Measurements from ENCODE around the gene DGCR2. TPM values are rescaled to one million over a fixed set of nuclear protein-coding genes. Genes with fewer than 3 reads are reported as not detected.

The DGCR2 gene
- total and polyA plus RNA-seq, 4 experiments from 2014 or later = 33.1 to 66.7 (median 56.6) TPM

DNA sequence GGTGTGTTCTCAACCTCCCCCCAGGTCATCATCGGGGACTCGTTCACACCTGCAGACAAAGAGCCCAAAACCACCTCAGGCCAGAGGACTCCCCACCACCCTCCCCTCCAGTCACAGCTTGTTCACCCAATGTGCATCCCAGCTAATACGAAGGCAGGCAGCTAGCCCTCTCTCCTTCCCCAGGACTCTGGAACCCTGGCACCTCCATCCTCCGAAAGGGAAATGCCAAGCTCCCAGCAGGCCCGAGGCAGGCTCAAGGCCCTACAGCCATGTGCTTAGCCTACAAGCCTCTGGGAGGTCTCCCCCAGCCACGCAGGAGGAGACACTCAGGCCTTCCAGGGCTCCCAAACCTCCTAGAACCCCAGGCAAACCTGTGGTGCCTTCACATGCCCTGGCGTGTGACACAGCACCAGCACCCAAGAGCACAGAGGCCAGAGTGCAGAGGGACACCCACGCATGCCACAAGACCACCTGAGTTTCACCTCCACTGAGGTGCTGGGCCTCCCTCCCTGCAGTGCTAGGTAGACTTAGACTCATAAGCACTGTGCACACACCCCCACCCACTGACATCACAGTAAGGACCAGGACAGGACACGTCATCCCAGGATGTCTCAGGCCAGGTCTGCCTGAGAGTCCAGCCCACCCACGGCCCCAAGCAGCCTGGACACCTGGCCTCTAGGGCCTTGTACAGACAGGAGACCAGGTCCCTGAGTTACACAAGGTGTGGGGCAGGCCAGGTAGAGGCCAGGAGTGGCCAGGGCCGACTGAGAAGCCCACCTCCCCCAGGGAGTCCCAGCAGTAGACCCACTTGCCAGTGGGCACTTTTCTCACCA lies 15.4 kb upstream of the DGCR2 start:
- Histone ChIP-seq H3K4me1 (ENCODE audit: insufficient read depth, low read length) (no peaks in the 10 kb centered on the region), H3K27ac (ENCODE audit: low read depth, low read length) (no peak overlapping the region), H3K9me3 (ENCODE audit: control insufficient read depth in 1 of 2, low read length in 2 of 2) (no peaks in the 10 kb centered on the region), H3K27me3 (ENCODE audit: insufficient read depth, low read length) (no peaks in the 10 kb centered on the region), H3K4me3 (ENCODE audit: low read length in 2 of 2) (no peak overlapping the region), H3K36me3 (ENCODE audit: insufficient read depth, low read length) (peaks cover 82% of the 10 kb centered on the region)
- ChIA-PET CTCF (ENCODE audit: partially characterized antibody) (no interaction called here), POLR2A (ENCODE audit: partially characterized antibody) (no interaction called here)
- no peak overlapping the region for H3K4me3 Mint-ChIP-seq
- peak overlapping the region in 1 of 7 donors; percentile 47 for H3K27ac Mint-ChIP-seq
- DNase-seq = no peak
- peaks cover 1 to 6% (median 2%) of the 10 kb centered on the region in 4 donors for H3K4me1 Mint-ChIP-seq
- no peaks in the 10 kb centered on the region for H3K9me3 Mint-ChIP-seq
- H3K27me3 Mint-ChIP-seq = no peaks in the 10 kb centered on the region
- intact Hi-C loops (cut with micrococcal nuclease) = no loop called here
- H3K36me3 Mint-ChIP-seq = peaks cover 42 to 77% of the 10 kb centered on the region in 2 donors

DNA sequence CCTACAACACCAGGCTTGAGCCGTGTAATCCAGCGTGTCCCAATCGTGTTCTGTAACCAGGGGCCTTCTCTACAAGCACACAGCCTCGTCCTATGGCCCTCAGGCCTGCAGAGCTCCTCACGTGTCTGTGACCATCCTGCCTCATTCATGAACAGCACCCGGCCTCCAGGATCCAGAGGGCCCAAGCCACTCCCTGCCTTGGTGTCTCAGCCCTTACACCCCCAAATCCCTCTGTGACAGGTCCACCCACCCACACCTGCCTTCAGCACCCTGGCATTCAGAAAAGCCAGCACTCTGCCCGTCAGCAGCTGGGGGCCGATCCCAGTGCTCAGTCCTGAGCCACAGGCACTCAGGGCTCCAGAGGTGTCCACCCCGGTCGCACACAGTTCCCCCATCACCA lies 14.7 kb upstream of the DGCR2 start:
- no peak for DNase-seq
- Mint-ChIP-seq H3K27ac (peak overlapping the region in 2 of 7 donors; percentile 7 to 42), H3K36me3 (peaks cover 42 to 79% of the 10 kb centered on the region in 2 donors)

DNA sequence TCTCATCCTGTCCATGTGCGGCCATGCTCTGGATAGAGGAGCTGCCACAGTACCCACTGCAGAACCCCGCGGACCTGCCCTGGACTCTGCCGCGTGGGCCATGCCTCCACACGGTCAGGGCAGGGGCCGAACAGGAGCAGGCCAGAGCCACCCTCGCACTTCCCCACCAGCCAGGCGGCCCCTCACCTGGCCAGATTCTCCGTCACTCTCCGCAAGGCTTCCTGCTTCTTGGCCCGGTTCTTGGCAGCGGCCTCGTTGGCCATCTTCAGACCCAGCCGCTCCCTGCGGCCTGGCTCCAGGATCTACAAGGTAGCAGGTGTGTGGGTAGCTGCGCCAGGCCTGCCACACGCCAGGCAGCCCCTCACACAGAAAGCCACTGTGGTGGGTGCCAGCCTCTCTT lies 12.7 kb upstream of the DGCR2 start:
- Histone ChIP-seq H3K27me3 (ENCODE audit: insufficient read depth, low read length) (no peaks in the 10 kb centered on the region), H3K36me3 (ENCODE audit: insufficient read depth, low read length) (peaks cover 59% of the 10 kb centered on the region), H3K27ac (ENCODE audit: low read depth, low read length) (no peak overlapping the region), H3K4me1 (ENCODE audit: insufficient read depth, low read length) (no peaks in the 10 kb centered on the region), H3K4me3 (ENCODE audit: low read length in 2 of 2) (no peak overlapping the region), H3K9me3 (ENCODE audit: control insufficient read depth in 1 of 2, low read length in 2 of 2) (no peaks in the 10 kb centered on the region)
- no peak for DNase-seq
- ChIA-PET CTCF (ENCODE audit: partially characterized antibody) (no interaction called here), POLR2A (ENCODE audit: partially characterized antibody) (no interaction called here)
- Mint-ChIP-seq H3K9me3 (no peaks in the 10 kb centered on the region), H3K4me1 (peaks cover 0 to 1% (median under 1%) of the 10 kb centered on the region in 4 donors), H3K27ac (peak overlapping the region in 2 of 7 donors; percentile 18 to 66), H3K36me3 (peaks cover 29 to 65% of the 10 kb centered on the region in 2 donors), H3K27me3 (no peaks in the 10 kb centered on the region), H3K4me3 (no peak overlapping the region)
- intact Hi-C loops (cut with micrococcal nuclease) = no loop called here

More for the DNA sequence above, 14.7 kb upstream of the DGCR2 start:
- no peaks in the 10 kb centered on the region for H3K27me3 ChIP-seq (ENCODE audit: insufficient read depth, low read length)
- Mint-ChIP-seq H3K4me1 (peaks cover 0 to 6% (median 1%) of the 10 kb centered on the region in 4 donors), H3K4me3 (peak overlapping the region in 1 of 8 donors; percentile 7), H3K9me3 (no peaks in the 10 kb centered on the region), H3K27me3 (no peaks in the 10 kb centered on the region)
- no peaks in the 10 kb centered on the region for H3K9me3 ChIP-seq (ENCODE audit: control insufficient read depth in 1 of 2, low read length in 2 of 2)
- H3K4me1 ChIP-seq (ENCODE audit: insufficient read depth, low read length) = no peaks in the 10 kb centered on the region
- no peak overlapping the region for H3K27ac ChIP-seq (ENCODE audit: low read depth, low read length)
- H3K4me3 ChIP-seq (ENCODE audit: low read length in 2 of 2) = no peak overlapping the region
- CTCF ChIA-PET (ENCODE audit: partially characterized antibody) = no interaction called here
- H3K36me3 ChIP-seq (ENCODE audit: insufficient read depth, low read length) = peaks cover 75% of the 10 kb centered on the region
- POLR2A ChIA-PET (ENCODE audit: partially characterized antibody) = no interaction called here
- intact Hi-C loops (cut with micrococcal nuclease) = no loop called here

DNA sequence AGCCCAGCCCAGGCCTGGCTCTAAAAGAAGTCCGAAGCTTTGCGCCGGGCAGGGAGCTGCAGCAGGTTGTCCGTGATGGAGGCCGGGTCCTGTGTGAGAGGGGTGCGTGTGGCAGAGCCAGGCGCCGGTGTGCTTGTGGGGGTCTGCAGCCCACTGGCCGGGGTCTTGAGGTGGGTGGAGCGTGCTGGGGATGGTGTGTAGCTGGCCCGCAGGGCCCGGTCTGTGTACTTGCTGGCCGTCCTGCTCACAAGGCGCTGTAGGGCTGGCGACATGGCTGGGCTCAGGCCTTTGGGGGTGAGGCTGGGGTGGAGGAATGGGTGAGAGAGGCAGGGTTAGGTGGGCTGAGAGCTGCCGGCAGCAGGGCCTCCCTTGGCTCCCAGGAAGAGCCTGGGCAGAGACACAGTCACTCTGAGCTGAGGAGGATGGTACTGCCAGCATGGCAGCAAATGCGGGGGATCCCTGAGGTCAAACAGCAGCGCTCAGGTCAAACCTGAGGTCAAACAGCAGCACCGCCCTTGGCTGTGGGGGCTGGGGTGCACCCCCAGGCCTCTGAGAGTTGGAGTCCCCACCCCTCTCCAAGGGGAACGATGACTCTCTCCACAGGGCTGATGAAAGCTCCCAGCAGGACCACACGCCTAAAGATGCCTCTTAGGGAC lies 12.1 kb upstream of the DGCR2 start:
- POLR2A ChIA-PET (ENCODE audit: partially characterized antibody) = no interaction called here
- H3K27ac Mint-ChIP-seq = peak overlapping the region in 1 of 7 donors; percentile 73
- CTCF ChIA-PET (ENCODE audit: partially characterized antibody) = no interaction called here

DNA sequence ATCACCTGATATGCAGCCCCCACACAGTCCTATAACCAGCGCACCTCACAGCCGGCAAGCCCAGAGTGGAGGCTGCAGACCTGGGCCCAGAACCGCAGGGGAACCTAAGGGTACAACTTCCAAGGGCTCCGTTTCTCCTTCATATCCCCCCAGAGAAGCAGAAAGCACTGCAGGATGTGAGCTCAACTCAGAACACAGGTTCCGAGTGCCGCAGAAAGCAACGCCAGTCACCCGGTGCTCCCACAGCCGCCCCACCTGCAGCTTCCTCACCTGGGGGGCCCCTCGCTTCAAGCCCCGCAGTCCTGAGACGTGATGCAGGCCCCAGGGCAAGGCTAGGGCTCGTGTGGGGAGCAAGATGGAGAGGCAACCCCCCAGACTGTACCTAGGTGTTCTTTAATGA lies 11.3 kb upstream of the DGCR2 start:
- Histone ChIP-seq H3K27ac (ENCODE audit: low read depth, low read length) (no peak overlapping the region), H3K9me3 (ENCODE audit: control insufficient read depth in 1 of 2, low read length in 2 of 2) (no peaks in the 10 kb centered on the region), H3K36me3 (ENCODE audit: insufficient read depth, low read length) (peaks cover 45% of the 10 kb centered on the region), H3K27me3 (ENCODE audit: insufficient read depth, low read length) (no peaks in the 10 kb centered on the region), H3K4me1 (ENCODE audit: insufficient read depth, low read length) (no peaks in the 10 kb centered on the region), H3K4me3 (ENCODE audit: low read length in 2 of 2) (no peak overlapping the region)
- peaks cover 0 to 1% (median under 1%) of the 10 kb centered on the region in 4 donors for H3K4me1 Mint-ChIP-seq
- intact Hi-C loops (cut with micrococcal nuclease) = no loop called here
- ChIA-PET POLR2A (ENCODE audit: partially characterized antibody) (no interaction called here), CTCF (ENCODE audit: partially characterized antibody) (no interaction called here)
- DNase-seq = no peak
- H3K36me3 Mint-ChIP-seq = peaks cover 19 to 53% of the 10 kb centered on the region in 2 donors
- H3K27me3 Mint-ChIP-seq = no peaks in the 10 kb centered on the region
- H3K9me3 Mint-ChIP-seq = peaks cover 0 to 2% (median 0%) of the 10 kb centered on the region in 8 donors
- no peak overlapping the region for H3K4me3 Mint-ChIP-seq
- no peak overlapping the region for H3K27ac Mint-ChIP-seq

More for the DNA sequence above, 12.1 kb upstream of the DGCR2 start:
- H3K4me1 ChIP-seq (ENCODE audit: insufficient read depth, low read length) = no peaks in the 10 kb centered on the region
- H3K27me3 ChIP-seq (ENCODE audit: insufficient read depth, low read length) = no peaks in the 10 kb centered on the region
- H3K9me3 ChIP-seq (ENCODE audit: control insufficient read depth in 1 of 2, low read length in 2 of 2) = no peaks in the 10 kb centered on the region
- intact Hi-C loops (cut with micrococcal nuclease) = no loop called here
- Mint-ChIP-seq H3K4me3 (no peak overlapping the region), H3K4me1 (peaks cover 0 to 1% (median under 1%) of the 10 kb centered on the region in 4 donors), H3K36me3 (peaks cover 25 to 59% of the 10 kb centered on the region in 2 donors), H3K27me3 (no peaks in the 10 kb centered on the region), H3K9me3 (peaks cover 0 to 2% (median 0%) of the 10 kb centered on the region in 8 donors)
- H3K4me3 ChIP-seq (ENCODE audit: low read length in 2 of 2) = no peak overlapping the region
- H3K27ac ChIP-seq (ENCODE audit: low read depth, low read length) = no peak overlapping the region
- peaks cover 53% of the 10 kb centered on the region for H3K36me3 ChIP-seq (ENCODE audit: insufficient read depth, low read length)
- DNase-seq = no peak

DNA sequence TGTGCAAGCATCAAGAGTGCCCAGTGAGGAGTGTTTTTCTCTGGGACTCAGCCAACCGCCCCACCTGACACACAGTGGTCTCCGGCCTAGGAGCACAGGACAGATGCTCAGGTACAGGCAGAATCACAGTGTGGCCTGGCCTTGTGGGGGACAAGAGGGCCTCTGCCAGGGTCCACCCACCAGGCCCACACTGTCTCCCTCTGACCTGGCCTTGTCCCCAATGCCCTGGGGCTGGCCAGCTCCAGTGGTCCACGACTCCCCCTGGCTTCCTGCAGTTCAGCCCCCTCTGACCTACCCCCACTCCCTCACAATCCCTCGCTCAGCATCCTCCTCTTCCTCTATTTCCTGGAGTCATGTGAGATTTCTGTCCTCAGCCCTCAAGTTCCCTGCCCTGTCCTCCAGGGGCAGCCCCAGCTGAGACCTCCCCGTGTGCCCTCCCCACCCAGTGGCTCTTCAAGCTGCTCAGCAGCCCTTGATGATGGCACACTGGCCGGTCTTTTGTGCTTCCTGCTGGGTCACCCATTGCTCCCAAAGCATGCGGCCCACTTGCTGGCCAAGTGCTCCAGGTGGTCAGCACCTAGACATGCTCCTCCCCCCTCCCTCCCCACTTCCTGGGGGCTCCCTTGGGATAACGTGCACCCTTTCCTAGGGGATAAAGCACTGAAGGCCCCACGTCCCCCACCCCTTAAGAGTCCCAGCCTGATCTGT lies 10.6 kb upstream of the DGCR2 start:
- H3K4me1 ChIP-seq (ENCODE audit: insufficient read depth, low read length) = no peaks in the 10 kb centered on the region
- H3K27me3 ChIP-seq (ENCODE audit: insufficient read depth, low read length) = no peaks in the 10 kb centered on the region
- no peaks in the 10 kb centered on the region for H3K27me3 Mint-ChIP-seq
- no peak overlapping the region for H3K4me3 ChIP-seq (ENCODE audit: low read length in 2 of 2)
- peaks cover 0 to 1% (median under 1%) of the 10 kb centered on the region in 4 donors for H3K4me1 Mint-ChIP-seq
- ChIA-PET CTCF (ENCODE audit: partially characterized antibody) (no interaction called here), POLR2A (ENCODE audit: partially characterized antibody) (interaction anchor here (1.1 kb wide), 1 partner anchor 12 kb away, joined by 3 read pairs; the partner anchor contains the start of gene ESS2)
- H3K36me3 Mint-ChIP-seq = peaks cover 19 to 52% of the 10 kb centered on the region in 2 donors
- H3K27ac ChIP-seq (ENCODE audit: low read depth, low read length) = no peak overlapping the region
- H3K36me3 ChIP-seq (ENCODE audit: insufficient read depth, low read length) = peaks cover 38% of the 10 kb centered on the region
- H3K9me3 ChIP-seq (ENCODE audit: control insufficient read depth in 1 of 2, low read length in 2 of 2) = no peaks in the 10 kb centered on the region
- H3K27ac Mint-ChIP-seq = no peak overlapping the region
- no peak overlapping the region for H3K4me3 Mint-ChIP-seq
- intact Hi-C loops (cut with micrococcal nuclease) = no loop called here
- H3K9me3 Mint-ChIP-seq = peaks cover 0 to 2% (median 0%) of the 10 kb centered on the region in 8 donors
- no peak for DNase-seq

DNA sequence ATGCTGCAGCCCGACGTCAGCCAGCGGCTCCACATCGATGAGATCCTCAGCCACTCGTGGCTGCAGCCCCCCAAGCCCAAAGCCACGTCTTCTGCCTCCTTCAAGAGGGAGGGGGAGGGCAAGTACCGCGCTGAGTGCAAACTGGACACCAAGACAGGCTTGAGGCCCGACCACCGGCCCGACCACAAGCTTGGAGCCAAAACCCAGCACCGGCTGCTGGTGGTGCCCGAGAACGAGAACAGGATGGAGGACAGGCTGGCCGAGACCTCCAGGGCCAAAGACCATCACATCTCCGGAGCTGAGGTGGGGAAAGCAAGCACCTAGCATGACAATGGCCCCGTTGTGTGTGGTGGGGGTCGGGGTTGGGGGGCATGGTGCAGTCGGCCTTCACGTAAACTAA lies 9.9 kb upstream of the DGCR2 start:
- Mint-ChIP-seq H3K4me1 (peaks cover 0 to 1% (median under 1%) of the 10 kb centered on the region in 4 donors), H3K9me3 (peaks cover 0 to 2% (median 0%) of the 10 kb centered on the region in 8 donors), H3K27ac (no peak overlapping the region), H3K27me3 (no peaks in the 10 kb centered on the region), H3K36me3 (peaks cover 17 to 47% of the 10 kb centered on the region in 2 donors), H3K4me3 (no peak overlapping the region)
- CTCF ChIA-PET (ENCODE audit: partially characterized antibody) = no interaction called here
- Histone ChIP-seq H3K27ac (ENCODE audit: low read depth, low read length) (no peak overlapping the region), H3K36me3 (ENCODE audit: insufficient read depth, low read length) (peaks cover 32% of the 10 kb centered on the region), H3K4me3 (ENCODE audit: low read length in 2 of 2) (no peak overlapping the region), H3K27me3 (ENCODE audit: insufficient read depth, low read length) (no peaks in the 10 kb centered on the region), H3K4me1 (ENCODE audit: insufficient read depth, low read length) (no peaks in the 10 kb centered on the region), H3K9me3 (ENCODE audit: control insufficient read depth in 1 of 2, low read length in 2 of 2) (no peaks in the 10 kb centered on the region)
- POLR2A ChIA-PET (ENCODE audit: partially characterized antibody) = interaction anchor here (1.1 kb wide), 1 partner anchor 13 kb away, joined by 3 read pairs; the partner anchor contains the start of gene ESS2
- intact Hi-C loops (cut with micrococcal nuclease) = no loop called here
- DNase-seq = no peak
